Measurements from ENCODE around the gene AKTIP.

DNA sequence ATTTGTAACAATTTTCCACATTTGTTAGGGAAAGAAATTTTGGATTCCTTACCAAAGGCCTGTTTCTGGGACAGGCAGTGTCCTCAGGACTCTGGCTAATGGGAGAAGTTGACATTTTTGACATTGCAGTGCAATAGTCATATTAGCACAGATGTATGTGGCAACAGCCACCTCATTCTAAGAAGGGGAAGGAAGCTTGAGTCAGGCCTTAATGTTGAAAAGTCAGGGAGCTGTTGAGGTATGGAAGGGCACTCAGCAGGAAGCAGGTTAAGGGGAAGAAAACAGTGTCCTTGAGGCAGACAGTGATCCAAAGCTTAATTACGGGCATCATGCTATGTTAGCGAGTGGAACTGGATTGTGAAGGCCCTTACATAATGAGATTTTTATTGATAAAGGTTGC lies 20.9 kb downstream of the AKTIP start:
- no peak for TF ChIP-seq YY1 (IDR thresholded peaks at IDR 0.05; ENCODE audit: insufficient read depth, insufficient read length)
- no peak for TF ChIP-seq ZNF274 (IDR thresholded peaks at IDR 0.05; ENCODE audit: low read depth, low read length)

All from NT2/D1 (cell line).